Spleen (tissue), 11 donors: ENCODE measurements around the gene MYLK3. TPM values are rescaled to one million over a fixed set of nuclear protein-coding genes. Genes with fewer than 3 reads are reported as not detected.

Experiments
- DNase-seq: peaks from one replicate; pipeline ENCODE4 v3.0.0-alpha.2; 2020
- H3K27ac ChIP-seq, 8 donors: fragments of 200-600 bp; sonication (generic) in 7 of 8; 1 replicate in 4 of 8; 2 replicates in 4 of 8; pipeline versions ENCODE4 v1.5.0 to v1.8.0; 2016 to 2021; ENCODE audit warnings: inconsistent platforms in 4 of 8, mild to moderate bottlenecking in 4 of 8, moderate library complexity in 1 of 8
- H3K27me3 ChIP-seq, 7 donors: fragments of 200-600 bp; sonication (generic) in 6 of 7; replicated peaks in 1 of 7; 1 replicate in 4 of 7; 2 replicates in 3 of 7; pipeline versions ENCODE4 v1.5.0 to v1.8.0; 2016 to 2021; ENCODE audit warnings: inconsistent platforms in 3 of 7, mild to moderate bottlenecking in 1 of 7
- H3K36me3 ChIP-seq, 6 donors: fragments of 200-600 bp; sonication (generic) in 5 of 6; 1 replicate in 4 of 6; 2 replicates in 2 of 6; pipeline versions ENCODE4 v1.5.0 to v1.8.0; 2016 to 2021; ENCODE audit warnings: inconsistent platforms in 2 of 6
- H3K4me1 ChIP-seq, 6 donors: fragments of 200-600 bp; sonication (generic) in 5 of 6; 1 replicate in 3 of 6; 2 replicates in 3 of 6; pipeline versions ENCODE4 v1.5.0 to v1.8.0; 2016 to 2021; ENCODE audit warnings: inconsistent platforms in 3 of 6
- H3K4me3 ChIP-seq, 8 donors: fragments of 200-600 bp; sonication (generic) in 7 of 8; 1 replicate in 4 of 8; 2 replicates in 4 of 8; pipeline versions ENCODE4 v1.5.0 to v1.8.0; 2016 to 2021; ENCODE audit warnings: inconsistent platforms in 4 of 8, mild to moderate bottlenecking in 4 of 8, moderate library complexity in 2 of 8
- H3K9me3 ChIP-seq, 8 donors: fragments of 200-600 bp; sonication (generic) in 7 of 8; 1 replicate in 4 of 8; 2 replicates in 4 of 8; pipeline versions ENCODE4 v1.5.0 to v1.8.0; 2016 to 2021; ENCODE audit warnings: inconsistent platforms in 4 of 8
- POLR2A ChIP-seq, 3 donors: fragments of 450-650 bp; IDR thresholded peaks; one replicate each; pipeline ENCODE4 v1.5.1; 2017; ENCODE audit warnings: antibody characterized with exemption in 3 of 3, mild to moderate bottlenecking in 1 of 3
- POLR2AphosphoS5 ChIP-seq, 3 donors: sonication (generic); formaldehyde crosslinking; IDR thresholded peaks; one replicate each; pipeline ENCODE4 v1.5.1; 2017; ENCODE audit warnings: antibody characterized with exemption in 3 of 3
- WGBS, 5 donors: extraction: QIAGEN DNeasy Blood & Tissue Kit in 3 of 5; methylation state at CpG; one replicate each; pipeline versions ENCODE4 v1.1.5 to v1.1.7; 2013 to 2018; 5-methylcytosine and 5-hydroxymethylcytosine counted together
- intact Hi-C: fragments of 100-400 bp; cut with DNase I; formaldehyde crosslinking; loops from one replicate; pipeline ENCODE4 v1.15.0; 2023; ENCODE audit warnings: low total_unique reads
- polyA plus RNA-seq, 3 donors: library from polyadenylated mRNA; stranded (reverse); fragments of 200-250 nt; gene quantifications; one replicate each; pipeline ENCODE4 v1.2.1, GENCODE V29; 2013
- total RNA-seq, 7 donors: library from RNA; depleted of rRNA in 3 of 7; stranded (reverse); fragments of >200 nt in 3 of 7; fragmentation: NEBNext Ultra II Directional in 4 of 7; extraction: Animal tissue kit (Norgen Biotek cat#: 25700) in 4 of 7; gene quantifications; one replicate each; pipeline versions ENCODE4 v1.1.0 to v1.2.1, GENCODE V29; 2016 to 2021
- TF ChIP-seq, protein P1 (sequence below), 11 experiments: fragments of 200-600 bp in 7 of 11; fragments of 450-650 bp in 4 of 11; sonication (generic) in 4 of 11; IDR thresholded peaks in 8 of 11; conservative IDR thresholded peaks in 3 of 11; 1 replicate in 7 of 11; 2 replicates in 4 of 11; pipeline versions ENCODE4 v1.4.0 to v1.8.0; 2016 to 2021; ENCODE audit warnings: antibody characterized with exemption in 11 of 11, inconsistent platforms in 4 of 11, mild to moderate bottlenecking in 1 of 11
- donor health status: healthy with polysubstance abuse.
- donor health status: DM: no; HTN: no; CAD: no; lungs with moderate emphysema.
- donor health status: DM: no; HTN: no; CAD: no.
- donor health status: Bipolar disorder and iron deficiency.
- donor health status: healthy.
- donor health status: DM: no; HTN: no; CAD: no.
- donor health status: DM: yes; HTN: yes; CAD: no.

MYLK3 gene
- total and polyA plus RNA-seq, 10 donors, result 0.03 to 2.4 (median 0.25) TPM; not detected in 1

- H3K4me3 ChIP-seq, result peak overlapping the region in 7 of 8 donors; percentile 52 to 82 (median 67)
- peak overlapping the region in 6 of 8 donors; percentile 58 to 80 (median 72) for H3K27ac ChIP-seq
Observed at GRCh38 chr16:46790599-46791270, 42.6 kb upstream of the MYLK3 start.

DNA sequence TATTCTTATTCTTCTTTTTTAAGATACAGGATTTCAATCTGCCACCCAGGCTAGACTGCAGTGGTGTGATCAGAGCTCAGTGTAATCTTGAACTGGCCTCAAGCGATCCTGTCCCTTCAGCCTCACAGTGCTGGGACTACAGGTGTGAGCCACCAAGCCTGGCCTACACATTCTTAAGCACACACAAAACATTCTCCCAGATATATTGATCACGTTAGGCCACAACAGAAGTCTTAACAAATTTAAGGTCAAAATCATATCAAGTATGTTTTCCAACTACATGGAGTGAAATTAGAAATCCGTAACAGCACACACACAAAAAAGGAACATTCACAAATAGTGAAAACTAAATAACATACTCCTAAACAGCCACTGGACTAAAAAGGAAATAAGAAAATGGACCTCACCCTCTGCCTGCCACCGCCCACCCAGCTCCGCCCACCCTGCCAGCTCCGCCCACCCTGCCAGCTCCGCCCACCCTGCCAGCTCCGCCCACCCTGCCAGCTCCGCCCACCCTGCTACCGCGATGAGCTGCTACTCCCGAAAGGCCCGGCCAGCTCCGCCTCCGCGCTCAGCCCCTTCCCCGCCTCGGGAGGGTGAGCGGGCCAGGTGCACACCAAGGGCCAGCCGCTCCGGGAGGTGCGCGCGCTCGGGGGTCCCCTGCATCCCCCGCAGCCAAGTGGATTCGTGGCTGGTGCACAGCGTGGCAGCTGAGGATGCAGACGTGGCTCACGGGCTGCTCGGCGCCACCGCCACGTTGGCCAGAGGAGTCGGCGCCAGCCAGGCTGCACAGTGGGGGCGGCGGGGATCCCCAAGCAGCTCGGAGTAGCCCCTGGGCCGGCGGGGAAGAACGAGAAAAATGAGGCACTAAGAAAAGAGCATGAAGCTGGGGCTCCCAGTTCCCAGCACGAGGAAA lies 41.6 kb upstream of the MYLK3 start:
- H3K4me3 ChIP-seq, result peak overlapping the region; percentile 50 to 82 (median 65)
- H3K27ac ChIP-seq, result peak overlapping the region in 7 of 8 donors; percentile 58 to 80 (median 71)
- intact Hi-C loops, result no loop called here
- peaks cover 4 to 40% (median 30%) of the 10 kb centered on the region in 8 donors for H3K9me3 ChIP-seq
- H3K36me3 ChIP-seq, result no peaks in the 10 kb centered on the region
- H3K27me3 ChIP-seq, result no peaks in the 10 kb centered on the region
- H3K4me1 ChIP-seq, result peaks cover 2 to 42% (median 23%) of the 10 kb centered on the region in 6 donors
- WGBS, 5 donors, result 6 to 11% (median 7%) methylated on average over 26 to 43 of the region's 43 CpGs
- peak; percentile 50 to 87 (median 82) for TF ChIP-seq POLR2AphosphoS5 (IDR thresholded peaks at IDR 0.05)
- TF ChIP-seq, protein P1, sequence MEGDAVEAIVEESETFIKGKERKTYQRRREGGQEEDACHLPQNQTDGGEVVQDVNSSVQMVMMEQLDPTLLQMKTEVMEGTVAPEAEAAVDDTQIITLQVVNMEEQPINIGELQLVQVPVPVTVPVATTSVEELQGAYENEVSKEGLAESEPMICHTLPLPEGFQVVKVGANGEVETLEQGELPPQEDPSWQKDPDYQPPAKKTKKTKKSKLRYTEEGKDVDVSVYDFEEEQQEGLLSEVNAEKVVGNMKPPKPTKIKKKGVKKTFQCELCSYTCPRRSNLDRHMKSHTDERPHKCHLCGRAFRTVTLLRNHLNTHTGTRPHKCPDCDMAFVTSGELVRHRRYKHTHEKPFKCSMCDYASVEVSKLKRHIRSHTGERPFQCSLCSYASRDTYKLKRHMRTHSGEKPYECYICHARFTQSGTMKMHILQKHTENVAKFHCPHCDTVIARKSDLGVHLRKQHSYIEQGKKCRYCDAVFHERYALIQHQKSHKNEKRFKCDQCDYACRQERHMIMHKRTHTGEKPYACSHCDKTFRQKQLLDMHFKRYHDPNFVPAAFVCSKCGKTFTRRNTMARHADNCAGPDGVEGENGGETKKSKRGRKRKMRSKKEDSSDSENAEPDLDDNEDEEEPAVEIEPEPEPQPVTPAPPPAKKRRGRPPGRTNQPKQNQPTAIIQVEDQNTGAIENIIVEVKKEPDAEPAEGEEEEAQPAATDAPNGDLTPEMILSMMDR (IDR thresholded peaks at IDR 0.05 in 8 of 11, conservative IDR thresholded peaks at IDR 0.05 in 3 of 11), result no peak
- peak; percentile 97 for DNase-seq

More at GRCh38 chr16:46790599-46791270, 42.6 kb upstream of the MYLK3 start:
- no peak for DNase-seq
- peaks cover 4 to 43% (median 36%) of the 10 kb centered on the region in 8 donors for H3K9me3 ChIP-seq
- peaks cover 2 to 42% (median 23%) of the 10 kb centered on the region in 6 donors for H3K4me1 ChIP-seq
- H3K36me3 ChIP-seq, result no peaks in the 10 kb centered on the region
- intact Hi-C loops, result no loop called here
- 85 to 91% (median 86%) methylated on average over 8 of the region's 8 CpGs for WGBS, 5 donors
- TF ChIP-seq POLR2A (IDR thresholded peaks at IDR 0.05) (no peak), POLR2AphosphoS5 (IDR thresholded peaks at IDR 0.05) (no peak)
- TF ChIP-seq, protein P1 (IDR thresholded peaks at IDR 0.05 in 8 of 11, conservative IDR thresholded peaks at IDR 0.05 in 3 of 11), result no peak
- no peaks in the 10 kb centered on the region for H3K27me3 ChIP-seq

DNA sequence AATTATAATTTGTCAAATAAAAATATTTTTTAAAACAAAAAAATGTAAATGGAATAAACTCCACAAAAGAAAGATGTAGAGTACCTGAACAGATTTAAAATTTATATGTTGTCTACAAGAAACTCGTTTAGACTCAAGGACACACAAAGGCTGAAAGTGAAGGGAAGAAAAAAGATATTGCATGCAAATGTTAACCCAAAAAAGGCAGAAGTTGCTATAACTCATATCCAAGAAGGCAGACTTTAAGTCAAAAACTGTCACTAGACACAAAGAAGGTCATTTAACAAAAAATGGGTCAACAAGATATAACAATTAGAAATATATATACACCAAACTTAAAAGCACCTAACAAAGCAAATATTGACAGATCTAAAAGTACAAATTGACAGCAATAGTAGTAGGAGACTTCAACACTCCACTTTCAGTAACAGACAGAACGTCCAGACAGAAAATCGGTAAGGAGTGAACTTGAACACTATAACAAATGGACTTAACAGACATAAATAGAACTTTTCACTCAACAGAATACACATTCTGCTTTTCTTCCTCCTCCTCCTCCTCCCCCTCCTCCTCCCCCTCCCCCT lies 40.8 kb upstream of the MYLK3 start:
- peaks cover 4 to 32% (median 22%) of the 10 kb centered on the region in 8 donors for H3K9me3 ChIP-seq
- TF ChIP-seq POLR2AphosphoS5 (IDR thresholded peaks at IDR 0.05) (no peak), POLR2A (IDR thresholded peaks at IDR 0.05) (no peak)
- TF ChIP-seq, protein P1 (IDR thresholded peaks at IDR 0.05 in 8 of 11, conservative IDR thresholded peaks at IDR 0.05 in 3 of 11), result no peak
- H3K36me3 ChIP-seq, result no peaks in the 10 kb centered on the region
- peaks cover 2 to 42% (median 23%) of the 10 kb centered on the region in 6 donors for H3K4me1 ChIP-seq
- no peaks in the 10 kb centered on the region for H3K27me3 ChIP-seq
- DNase-seq, result no peak
- peak overlapping the region in 7 of 8 donors; percentile 3 to 80 (median 71) for H3K27ac ChIP-seq
- intact Hi-C loops, result no loop called here
- 56 to 69% (median 62%) methylated on average over 3 of the region's 3 CpGs for WGBS, 5 donors
- no peak overlapping the region for H3K4me3 ChIP-seq
